HUES48 (cell line): ENCODE results near the gene SETDB2.
A peak's percentile ranks its signal among the peaks of the same experiment; 100 is the strongest.

Experiments used
- H3K27ac ChIP-seq: one replicate; pipeline ENCODE4 v1.7.0; 2013; ENCODE audit warnings: low read depth, low read length, inconsistent platforms
- H3K27me3 ChIP-seq: 2 replicates; pipeline ENCODE4 v1.6.1; 2013; ENCODE audit warnings: mild to moderate bottlenecking, low read length; ENCODE audit not compliant: control insufficient read depth, insufficient read depth
- H3K36me3 ChIP-seq: 2 replicates; pipeline ENCODE4 v1.6.1; 2013; ENCODE audit warnings: low read length; ENCODE audit not compliant: control insufficient read depth, insufficient read depth
- H3K4me1 ChIP-seq: 2 replicates; pipeline ENCODE4 v1.6.1; 2013; ENCODE audit warnings: mild to moderate bottlenecking, low read length; ENCODE audit not compliant: control insufficient read depth, insufficient read depth
- H3K4me3 ChIP-seq: 2 replicates; pipeline ENCODE4 v1.5.1; 2013; ENCODE audit warnings: mild to moderate bottlenecking, low read depth, low read length
- H3K9ac ChIP-seq: 2 replicates; pipeline ENCODE4 v1.6.1; 2013; ENCODE audit warnings: mild to moderate bottlenecking, low read depth, low read length, moderate library complexity
- H3K9me3 ChIP-seq: 2 replicates; pipeline ENCODE4 v1.6.1; 2013; ENCODE audit warnings: low read length; ENCODE audit not compliant: control insufficient read depth, insufficient read depth

The SETDB2 gene

DNA sequence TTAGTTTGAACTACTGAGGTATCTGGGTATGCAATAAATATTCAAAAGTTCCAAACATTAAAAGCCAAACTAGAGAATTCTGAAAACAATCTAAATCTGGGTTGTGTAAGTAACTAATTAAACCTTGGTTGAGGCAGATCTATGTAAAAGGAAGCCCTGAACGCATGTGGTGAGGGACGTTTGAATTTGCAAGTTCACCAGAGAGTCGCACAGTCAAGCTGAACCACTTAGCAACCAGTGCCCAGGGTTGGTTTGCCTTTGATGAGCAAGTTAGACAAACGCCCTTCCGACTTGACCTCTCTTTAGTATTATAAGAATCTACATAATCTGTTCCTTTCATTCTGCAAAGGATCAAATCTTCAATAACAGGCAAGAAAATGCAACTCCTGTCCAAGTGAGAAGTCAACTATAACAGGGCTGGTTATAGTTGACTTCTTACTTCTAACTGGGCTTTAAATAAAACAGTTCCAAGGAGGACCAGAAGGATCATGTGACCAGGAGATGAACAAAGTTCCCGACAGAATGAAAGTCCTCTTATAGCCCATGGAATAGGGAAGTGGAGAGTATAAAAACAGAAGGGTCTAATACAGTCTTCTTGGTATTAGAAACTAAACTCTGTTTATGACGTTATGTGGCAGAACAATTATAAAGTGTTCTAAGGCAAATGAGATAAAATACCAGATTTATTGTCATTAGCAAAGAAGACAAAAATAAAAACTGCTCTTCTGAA, 92.2 kb downstream of the SETDB2 start:
- Histone ChIP-seq H3K4me1 (peaks cover 6% of the 10 kb centered on the region; the same call in 1 of the 2 replicates), H3K9me3 (no peaks in the 10 kb centered on the region), H3K9ac (no peak overlapping the region), H3K27ac (no peak overlapping the region), H3K27me3 (no peaks in the 10 kb centered on the region), H3K36me3 (peaks cover 61% of the 10 kb centered on the region), H3K4me3 (no peak overlapping the region)

DNA sequence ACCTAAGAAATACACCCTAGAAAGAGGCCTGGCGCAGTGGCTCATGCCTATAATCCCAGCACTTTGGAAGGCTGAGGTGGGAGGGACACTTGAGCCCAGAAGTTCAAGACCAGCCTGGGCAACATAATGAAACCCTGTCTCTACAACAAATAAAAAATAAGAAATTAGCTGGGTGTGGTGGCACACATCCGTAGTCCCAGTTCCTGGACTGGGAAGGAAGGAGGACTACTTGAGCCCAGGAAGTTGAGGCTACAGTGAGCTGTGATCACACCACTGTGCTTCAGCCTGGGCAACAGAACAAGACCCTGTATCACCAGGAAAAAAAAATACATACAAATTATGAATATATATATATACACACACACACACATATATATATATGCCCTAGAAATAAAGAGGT, 94.3 kb downstream of the SETDB2 start:
- Histone ChIP-seq H3K9me3 (no peaks in the 10 kb centered on the region), H3K4me1 (peaks cover 6% of the 10 kb centered on the region; the same call in 1 of the 2 replicates), H3K27me3 (no peaks in the 10 kb centered on the region), H3K9ac (no peak overlapping the region), H3K36me3 (peaks cover 53% of the 10 kb centered on the region), H3K27ac (no peak overlapping the region), H3K4me3 (no peak overlapping the region)

DNA sequence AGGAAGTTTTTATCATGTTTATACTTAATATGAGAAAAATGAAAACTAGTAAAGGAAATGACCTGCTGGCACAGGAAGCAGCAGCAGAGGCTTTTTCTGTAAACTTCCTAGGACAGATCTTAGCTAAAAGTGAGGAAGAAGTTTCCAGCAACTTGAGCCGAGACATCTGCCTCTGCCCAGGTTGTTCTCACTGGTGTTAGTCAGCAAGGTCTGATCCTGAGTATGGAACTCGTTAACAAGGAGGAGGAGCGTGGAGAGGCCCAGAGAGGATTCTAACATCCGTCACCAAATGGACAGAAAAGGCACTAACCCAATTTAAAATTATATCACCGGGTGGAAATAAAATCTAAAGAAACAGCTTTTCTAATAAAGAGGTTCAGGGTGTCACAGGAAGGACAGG, 95.2 kb downstream of the SETDB2 start:
- no peaks in the 10 kb centered on the region for H3K27me3 ChIP-seq
- no peaks in the 10 kb centered on the region for H3K9me3 ChIP-seq
- H3K27ac ChIP-seq = no peak overlapping the region
- no peak overlapping the region for H3K4me3 ChIP-seq
- H3K4me1 ChIP-seq = peaks cover 6% of the 10 kb centered on the region; the same call in 1 of the 2 replicates
- H3K36me3 ChIP-seq = peaks cover 53% of the 10 kb centered on the region
- no peak overlapping the region for H3K9ac ChIP-seq

DNA sequence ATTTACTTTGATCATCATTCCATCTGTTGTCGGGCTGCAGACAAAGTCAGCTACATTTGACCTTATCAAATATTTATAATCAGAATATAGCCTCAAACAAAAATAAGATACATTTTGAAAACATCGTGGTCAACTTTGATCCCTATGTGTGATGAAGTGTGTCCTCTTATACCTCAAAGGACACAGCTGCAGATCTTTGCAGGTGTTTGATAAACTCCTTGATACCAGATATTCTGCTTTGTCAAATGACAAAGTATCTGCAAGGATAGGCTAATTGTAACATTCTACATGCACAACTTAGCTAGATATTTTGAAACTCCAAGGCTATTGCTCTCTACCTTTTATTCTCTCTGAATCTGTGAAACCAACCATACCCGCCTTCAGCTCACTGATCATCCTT, 95.7 kb downstream of the SETDB2 start:
- no peaks in the 10 kb centered on the region for H3K9me3 ChIP-seq
- no peak overlapping the region for H3K27ac ChIP-seq
- peaks cover 55% of the 10 kb centered on the region for H3K36me3 ChIP-seq
- no peak overlapping the region for H3K9ac ChIP-seq
- H3K4me3 ChIP-seq = no peak overlapping the region
- peaks cover 6% of the 10 kb centered on the region; the same call in 1 of the 2 replicates for H3K4me1 ChIP-seq
- no peaks in the 10 kb centered on the region for H3K27me3 ChIP-seq

DNA sequence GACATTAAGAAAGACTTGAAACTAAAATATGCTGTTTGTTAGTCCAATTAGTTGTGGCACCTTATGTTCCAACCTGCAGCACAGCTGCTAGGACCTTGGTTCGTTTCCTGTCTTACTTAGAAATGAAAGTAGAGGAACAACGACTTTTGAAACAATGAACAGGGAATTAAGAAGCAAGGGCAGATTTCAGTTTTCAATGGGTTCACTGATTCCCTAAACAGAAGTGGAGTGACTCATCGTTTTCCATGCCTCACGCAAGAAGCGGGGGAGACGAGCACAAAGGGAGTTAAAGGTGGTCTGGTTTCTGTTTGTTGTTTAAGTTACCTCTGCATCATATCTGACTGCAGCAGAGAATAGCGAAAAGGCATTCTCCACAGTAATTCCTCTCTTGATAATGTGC, 96.5 kb downstream of the SETDB2 start:
- peak overlapping the region; percentile 10; the same call in 1 of the 2 replicates for H3K9ac ChIP-seq
- peaks cover 63% of the 10 kb centered on the region for H3K36me3 ChIP-seq
- peak overlapping the region; percentile 42 for H3K27ac ChIP-seq
- H3K27me3 ChIP-seq = no peaks in the 10 kb centered on the region
- H3K4me3 ChIP-seq = no peak overlapping the region
- no peaks in the 10 kb centered on the region for H3K9me3 ChIP-seq
- peaks cover 6% of the 10 kb centered on the region; the same call in 1 of the 2 replicates for H3K4me1 ChIP-seq

DNA sequence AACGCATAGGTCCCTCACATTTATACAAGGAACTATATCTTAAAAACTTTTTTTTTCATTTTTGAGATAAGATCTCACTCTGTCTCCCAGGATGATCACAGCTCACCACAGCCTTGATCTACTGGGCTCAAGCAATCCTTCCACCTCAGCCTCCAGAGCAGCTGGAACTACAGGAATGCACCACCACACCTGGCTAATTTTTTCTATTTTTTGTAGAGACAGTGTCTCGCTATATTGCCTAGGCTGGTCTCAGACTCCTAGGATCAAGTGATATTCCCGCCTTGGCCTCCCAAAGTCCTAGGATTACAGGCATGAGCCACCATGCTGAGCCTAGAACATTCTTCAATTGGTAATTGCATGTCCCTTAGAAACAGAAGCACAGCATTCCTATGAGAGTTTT, 99.6 kb downstream of the SETDB2 start:
- Histone ChIP-seq H3K4me3 (no peak overlapping the region), H3K9me3 (no peaks in the 10 kb centered on the region), H3K27ac (no peak overlapping the region), H3K9ac (no peak overlapping the region), H3K36me3 (peaks cover 81% of the 10 kb centered on the region), H3K4me1 (peaks cover 6% of the 10 kb centered on the region; the same call in 1 of the 2 replicates), H3K27me3 (no peaks in the 10 kb centered on the region)
